HUES64 (cell line): Measurements from ENCODE around the gene SESN2.
A peak's percentile ranks its signal among the peaks of the same experiment; 100 is the strongest.

ENCODE experiments used
- H3K27ac ChIP-seq: 2 replicates; pipeline ENCODE4 v1.7.0; 2013; ENCODE audit warnings: low read depth, low read length, inconsistent platforms
- H3K27me3 ChIP-seq: 2 replicates; pipeline ENCODE4 v1.6.1; 2013; ENCODE audit warnings: mild to moderate bottlenecking, low read length; ENCODE audit not compliant: insufficient read depth
- H3K36me3 ChIP-seq: 2 replicates; pipeline ENCODE4 v1.6.1; 2013; ENCODE audit warnings: mild to moderate bottlenecking, low read length; ENCODE audit not compliant: insufficient read depth
- H3K4me1 ChIP-seq: 2 replicates; pipeline ENCODE4 v1.6.1; 2013; ENCODE audit warnings: mild to moderate bottlenecking, low read length, moderate library complexity; ENCODE audit not compliant: insufficient read depth
- H3K4me3 ChIP-seq: 2 replicates; pipeline ENCODE4 v1.5.1; 2013; ENCODE audit warnings: mild to moderate bottlenecking, low read length, moderate library complexity
- H3K9ac ChIP-seq: 2 replicates; pipeline ENCODE4 v1.6.1; 2013; ENCODE audit warnings: mild to moderate bottlenecking, low read depth, low read length
- H3K9me3 ChIP-seq: 2 replicates; pipeline ENCODE4 v1.6.1; 2013; ENCODE audit warnings: low read depth, low read length; ENCODE audit not compliant: insufficient read depth
- WGBS: fragments of 150-250, 120-280 bp; methylation state at CpG from one replicate; pipeline ENCODE4 v1.1.7; 2013; ENCODE audit warnings: missing lambda C conversion rate; 5-methylcytosine and 5-hydroxymethylcytosine counted together

SESN2 gene

DNA sequence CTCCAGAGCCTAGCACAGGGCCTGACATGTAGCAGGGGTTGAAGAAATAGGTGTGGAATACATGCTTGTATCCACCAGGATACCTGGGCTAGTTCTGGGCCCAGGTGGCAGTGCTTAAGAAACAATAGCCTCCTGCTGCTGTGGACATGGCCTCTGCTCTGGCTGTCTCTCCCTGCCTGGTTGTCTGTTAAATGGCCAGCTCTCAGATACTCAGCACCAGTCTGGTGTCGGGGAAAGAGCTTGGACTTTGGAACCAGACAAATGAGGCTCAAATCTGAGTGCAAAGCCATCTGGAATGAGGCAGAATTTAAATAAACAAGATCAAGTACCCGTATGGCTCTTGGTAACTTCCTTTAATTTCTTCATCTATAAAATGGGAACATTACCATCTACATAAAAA lies 31.5 kb downstream of the SESN2 start:
- Histone ChIP-seq H3K9me3 (no peaks in the 10 kb centered on the region), H3K27ac (no peak overlapping the region), H3K4me1 (peaks cover 4% of the 10 kb centered on the region; the same call in 1 of the 2 replicates), H3K4me3 (no peak overlapping the region), H3K9ac (no peak overlapping the region), H3K27me3 (no peaks in the 10 kb centered on the region), H3K36me3 (no peaks in the 10 kb centered on the region)
- WGBS: 78% methylated on average over 2 of the region's 2 CpGs

- Histone ChIP-seq H3K4me1 (peaks cover 9% of the 10 kb centered on the region), H3K4me3 (no peak overlapping the region), H3K27me3 (no peaks in the 10 kb centered on the region), H3K9ac (no peak overlapping the region), H3K36me3 (no peaks in the 10 kb centered on the region), H3K9me3 (no peaks in the 10 kb centered on the region), H3K27ac (no peak overlapping the region)
- 97% methylated on average over 6 of the region's 6 CpGs for WGBS
These were observed 32.4 kb downstream of the SESN2 start for GRCh38 chr1:28291711-28292110.

DNA sequence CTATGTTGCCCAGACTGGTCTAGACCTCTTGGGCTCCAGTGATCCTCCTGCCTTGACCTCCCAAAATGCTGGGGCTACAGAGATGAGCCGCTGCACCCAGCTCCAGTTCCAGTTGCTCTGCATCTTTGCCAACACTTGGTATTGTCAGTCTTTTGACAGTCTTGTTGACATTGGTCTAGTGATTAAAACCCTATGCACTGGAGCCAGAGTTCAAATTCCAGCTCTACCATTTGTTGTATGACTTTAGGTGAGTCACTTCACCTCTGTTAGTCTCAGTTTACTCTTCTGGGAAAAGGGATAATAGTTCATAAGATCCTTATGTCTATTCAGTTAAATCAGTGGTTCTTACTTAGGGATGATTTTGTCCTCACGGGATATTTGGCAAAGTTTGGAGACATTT lies 36.6 kb downstream of the SESN2 start:
- H3K9me3 ChIP-seq: no peaks in the 10 kb centered on the region
- no peak overlapping the region for H3K9ac ChIP-seq
- no peak overlapping the region for H3K27ac ChIP-seq
- H3K4me1 ChIP-seq: peaks cover 13% of the 10 kb centered on the region
- H3K4me3 ChIP-seq: no peak overlapping the region
- H3K27me3 ChIP-seq: no peaks in the 10 kb centered on the region
- 96% methylated on average over 2 of the region's 2 CpGs for WGBS
- no peaks in the 10 kb centered on the region for H3K36me3 ChIP-seq

GRCh38 chr1:28296401-28297261 lies 37.3 kb downstream of the SESN2 start:
- Histone ChIP-seq H3K36me3 (no peaks in the 10 kb centered on the region), H3K9ac (peak overlapping the region; percentile 23; the same call in 1 of the 2 replicates), H3K27me3 (no peaks in the 10 kb centered on the region), H3K27ac (peak overlapping the region; percentile 57; the same call in 1 of the 2 replicates), H3K9me3 (no peaks in the 10 kb centered on the region), H3K4me3 (peak overlapping the region; percentile 32), H3K4me1 (peaks cover 11% of the 10 kb centered on the region)
- WGBS: 35% methylated on average over 14 of the region's 14 CpGs

DNA sequence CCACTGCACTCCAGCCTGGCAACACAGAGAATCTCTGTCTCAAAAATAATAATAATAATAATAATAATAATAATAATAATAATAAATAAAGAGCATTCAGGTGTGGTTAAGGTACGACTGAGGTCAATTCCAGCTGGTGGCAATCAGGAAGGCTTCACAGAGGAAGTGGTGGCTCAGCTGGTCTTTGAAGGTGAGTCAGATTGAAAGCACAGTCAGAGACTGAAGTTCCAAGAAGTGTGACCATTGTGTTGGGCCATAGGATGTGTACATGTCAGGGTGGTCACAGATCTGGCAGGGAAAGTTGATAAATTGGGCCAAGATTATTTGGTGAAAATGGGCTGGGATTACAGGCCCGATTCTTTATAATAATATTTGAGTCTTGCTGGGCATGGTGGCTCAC lies 38.5 kb downstream of the SESN2 start:
- Histone ChIP-seq H3K27ac (no peak overlapping the region), H3K36me3 (no peaks in the 10 kb centered on the region), H3K4me1 (peaks cover 11% of the 10 kb centered on the region), H3K9me3 (no peaks in the 10 kb centered on the region), H3K9ac (no peak overlapping the region), H3K27me3 (no peaks in the 10 kb centered on the region), H3K4me3 (no peak overlapping the region)
- 94% methylated on average over 2 of the region's 2 CpGs for WGBS

DNA sequence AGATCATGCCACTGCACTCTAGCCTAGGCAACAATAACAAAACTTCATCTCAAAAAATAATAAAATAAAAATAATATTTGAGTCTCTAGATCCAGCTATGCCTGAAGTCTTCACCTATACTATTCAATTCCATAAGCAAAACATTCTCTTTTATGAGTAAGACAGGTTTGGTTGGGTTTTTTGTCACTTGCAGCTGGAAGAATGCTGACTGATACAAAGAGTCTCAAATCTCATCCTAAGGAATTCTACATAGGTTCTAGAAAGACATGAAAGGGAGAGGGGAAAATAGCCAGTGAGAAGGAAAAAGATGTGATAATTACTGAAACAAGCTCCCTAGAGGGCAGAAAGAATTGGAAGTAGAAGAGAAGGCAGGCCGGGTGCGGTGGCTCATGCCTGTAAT lies 39.1 kb downstream of the SESN2 start:
- Histone ChIP-seq H3K9ac (no peak overlapping the region), H3K4me3 (no peak overlapping the region), H3K27me3 (no peaks in the 10 kb centered on the region), H3K36me3 (no peaks in the 10 kb centered on the region), H3K9me3 (no peaks in the 10 kb centered on the region), H3K27ac (no peak overlapping the region), H3K4me1 (peaks cover 11% of the 10 kb centered on the region)
- 91% methylated on average over 2 of the region's 2 CpGs for WGBS

DNA sequence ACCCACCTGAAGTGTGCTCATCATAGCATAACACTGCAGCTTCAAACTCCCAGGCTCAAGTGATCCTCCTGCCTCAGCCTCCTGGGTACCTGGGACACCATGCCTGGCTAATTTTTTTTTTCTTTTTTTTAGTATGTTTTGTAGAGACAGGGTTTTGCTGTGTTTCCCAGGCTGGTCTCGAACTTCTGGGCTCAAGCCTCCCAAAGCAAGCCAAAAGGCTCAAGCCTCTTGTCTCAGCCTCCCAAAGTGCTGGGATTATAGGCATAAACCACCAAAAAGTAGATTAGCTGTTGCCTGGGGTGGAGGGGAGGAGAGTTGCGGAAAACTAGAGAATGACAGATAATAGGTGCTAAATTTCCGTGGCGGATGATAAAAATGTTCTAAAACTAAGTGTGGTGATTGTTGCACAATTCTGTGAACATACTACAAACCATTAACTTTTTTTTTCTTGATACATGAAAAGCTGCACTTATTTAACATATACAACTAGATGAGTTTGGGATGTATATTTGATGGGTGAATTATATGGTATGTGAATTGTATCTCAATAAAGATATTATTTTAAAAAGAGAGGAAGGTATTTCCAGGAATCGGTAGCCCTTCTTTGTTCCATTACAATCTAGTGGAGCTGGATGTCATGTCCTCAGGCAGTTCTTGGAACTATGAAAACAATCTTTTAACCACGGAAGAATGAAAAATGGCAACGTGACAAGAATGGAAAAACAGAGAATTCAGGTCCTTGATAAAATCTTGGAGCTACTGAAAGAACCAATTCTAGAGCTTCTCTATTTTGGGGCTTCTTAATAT lies 42.3 kb downstream of the SESN2 start:
- Histone ChIP-seq H3K9ac (no peak overlapping the region), H3K27me3 (no peaks in the 10 kb centered on the region), H3K4me1 (peaks cover 7% of the 10 kb centered on the region), H3K9me3 (no peaks in the 10 kb centered on the region), H3K27ac (no peak overlapping the region), H3K36me3 (no peaks in the 10 kb centered on the region), H3K4me3 (no peak overlapping the region)
- WGBS: 83% methylated on average over 7 of the region's 7 CpGs

DNA sequence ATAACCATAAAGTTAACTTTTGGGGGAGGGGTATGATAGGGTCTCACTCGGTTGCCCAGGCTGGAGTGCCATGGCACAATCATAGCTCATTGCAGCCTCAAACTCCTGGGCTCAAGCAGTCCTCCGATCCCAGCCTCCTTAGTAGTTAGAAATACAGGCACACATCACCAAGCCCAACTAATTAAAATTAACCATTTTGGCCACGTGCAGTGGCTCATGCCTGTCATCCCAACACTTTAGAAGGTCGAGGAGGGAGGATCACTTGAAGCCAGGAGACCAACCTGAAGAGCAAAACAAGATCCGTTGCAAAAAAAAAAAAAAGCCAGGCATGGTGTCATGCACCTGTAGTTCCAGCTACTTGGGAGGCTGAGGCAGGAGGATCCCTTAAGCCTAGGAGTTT lies 42.9 kb downstream of the SESN2 start:
- Histone ChIP-seq H3K4me1 (peaks cover 2% of the 10 kb centered on the region; the same call in 1 of the 2 replicates), H3K4me3 (no peak overlapping the region), H3K27me3 (no peaks in the 10 kb centered on the region), H3K9me3 (no peaks in the 10 kb centered on the region), H3K9ac (no peak overlapping the region), H3K27ac (no peak overlapping the region), H3K36me3 (no peaks in the 10 kb centered on the region)
- WGBS: 89% methylated on average over 5 of the region's 5 CpGs

DNA sequence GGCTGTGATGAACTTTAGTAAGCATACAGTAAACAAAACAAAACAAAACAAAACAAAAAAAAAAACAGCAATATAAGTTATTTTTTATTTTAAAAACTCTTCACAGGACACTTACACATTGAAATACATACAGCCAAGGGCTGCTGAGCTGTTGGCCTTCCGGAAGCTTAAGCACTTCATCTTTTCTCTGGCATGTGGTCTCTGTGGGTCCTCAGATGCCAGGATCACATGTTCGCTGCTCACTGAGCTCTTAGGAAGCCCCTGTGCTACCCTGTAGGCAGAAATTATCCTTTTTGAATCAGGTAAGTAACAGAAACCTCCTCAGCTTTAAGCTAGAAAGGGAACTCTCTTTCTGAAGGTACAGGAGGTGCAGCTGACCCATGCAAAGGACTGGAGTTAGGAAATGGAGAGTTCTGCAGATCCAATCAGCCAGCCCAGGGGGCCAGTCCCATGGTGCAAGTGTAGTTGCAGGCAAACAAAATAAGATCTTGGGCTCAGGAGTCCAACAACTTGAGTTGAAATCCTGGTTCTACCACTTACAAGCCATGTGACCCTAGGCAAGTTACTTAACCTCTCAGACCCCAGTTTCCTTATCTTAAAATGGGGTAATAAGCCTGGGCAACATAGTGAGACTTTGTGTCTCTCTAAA lies 47.1 kb downstream of the SESN2 start:
- Histone ChIP-seq H3K4me3 (no peak overlapping the region), H3K9me3 (no peaks in the 10 kb centered on the region), H3K4me1 (no peaks in the 10 kb centered on the region), H3K36me3 (no peaks in the 10 kb centered on the region), H3K27ac (no peak overlapping the region), H3K27me3 (no peaks in the 10 kb centered on the region), H3K9ac (no peak overlapping the region)
- 88% methylated on average over 2 of the region's 2 CpGs for WGBS

DNA sequence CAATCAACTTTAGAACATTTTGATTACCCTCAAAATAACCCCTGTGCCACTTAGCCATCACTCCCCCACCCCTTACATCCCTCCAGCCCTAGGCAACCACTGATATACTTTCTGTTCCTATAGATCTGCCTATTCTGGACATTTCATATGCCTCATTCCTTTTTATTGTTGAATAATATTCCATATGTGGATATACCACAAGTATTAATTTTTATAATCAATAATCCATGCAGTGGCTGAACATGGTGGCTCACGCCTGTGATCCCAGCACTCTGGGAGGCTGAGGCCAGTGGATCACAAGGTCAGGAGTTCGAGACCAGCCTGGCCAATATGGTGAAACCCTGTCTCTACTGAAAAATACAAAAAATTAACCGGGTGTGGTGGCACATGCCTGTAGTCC lies 49.4 kb downstream of the SESN2 start:
- Histone ChIP-seq H3K36me3 (no peaks in the 10 kb centered on the region), H3K27ac (no peak overlapping the region), H3K4me3 (no peak overlapping the region), H3K9me3 (no peaks in the 10 kb centered on the region), H3K4me1 (no peaks in the 10 kb centered on the region), H3K9ac (no peak overlapping the region), H3K27me3 (no peaks in the 10 kb centered on the region)
- WGBS: 94% methylated on average over 3 of the region's 3 CpGs

- Histone ChIP-seq H3K4me3 (no peak overlapping the region), H3K27me3 (no peaks in the 10 kb centered on the region), H3K4me1 (no peaks in the 10 kb centered on the region), H3K27ac (no peak overlapping the region), H3K9me3 (no peaks in the 10 kb centered on the region), H3K36me3 (no peaks in the 10 kb centered on the region), H3K9ac (no peak overlapping the region)
- 91% methylated on average over 2 of the region's 2 CpGs for WGBS
These were observed 50.4 kb downstream of the SESN2 start for GRCh38 chr1:28309702-28310101.
